Measurements from ENCODE around the gene SDK2.

SDK2 gene

GRCh38 chr17:73634629-73635028 lies 9.6 kb downstream of the SDK2 start:
- no peak for FAIRE-seq
- DNase-seq (ENCODE audit: insufficient read length, low spot score) = no peak

GRCh38 chr17:73633736-73634135 lies 10.5 kb downstream of the SDK2 start:
- no peak for FAIRE-seq
- DNase-seq (ENCODE audit: insufficient read length, low spot score) = no peak
- TF ChIP-seq, protein P1, sequence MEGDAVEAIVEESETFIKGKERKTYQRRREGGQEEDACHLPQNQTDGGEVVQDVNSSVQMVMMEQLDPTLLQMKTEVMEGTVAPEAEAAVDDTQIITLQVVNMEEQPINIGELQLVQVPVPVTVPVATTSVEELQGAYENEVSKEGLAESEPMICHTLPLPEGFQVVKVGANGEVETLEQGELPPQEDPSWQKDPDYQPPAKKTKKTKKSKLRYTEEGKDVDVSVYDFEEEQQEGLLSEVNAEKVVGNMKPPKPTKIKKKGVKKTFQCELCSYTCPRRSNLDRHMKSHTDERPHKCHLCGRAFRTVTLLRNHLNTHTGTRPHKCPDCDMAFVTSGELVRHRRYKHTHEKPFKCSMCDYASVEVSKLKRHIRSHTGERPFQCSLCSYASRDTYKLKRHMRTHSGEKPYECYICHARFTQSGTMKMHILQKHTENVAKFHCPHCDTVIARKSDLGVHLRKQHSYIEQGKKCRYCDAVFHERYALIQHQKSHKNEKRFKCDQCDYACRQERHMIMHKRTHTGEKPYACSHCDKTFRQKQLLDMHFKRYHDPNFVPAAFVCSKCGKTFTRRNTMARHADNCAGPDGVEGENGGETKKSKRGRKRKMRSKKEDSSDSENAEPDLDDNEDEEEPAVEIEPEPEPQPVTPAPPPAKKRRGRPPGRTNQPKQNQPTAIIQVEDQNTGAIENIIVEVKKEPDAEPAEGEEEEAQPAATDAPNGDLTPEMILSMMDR (IDR thresholded peaks at IDR 0.05; ENCODE audit: insufficient read depth, missing control alignments) = no peak

More at GRCh38 chr17:73634629-73635028, 9.6 kb downstream of the SDK2 start:
- TF ChIP-seq, protein P1 (IDR thresholded peaks at IDR 0.05; ENCODE audit: insufficient read depth, missing control alignments) = no peak

GRCh38 chr17:73632513-73632912 lies 11.7 kb downstream of the SDK2 start:
- TF ChIP-seq, protein P1 (IDR thresholded peaks at IDR 0.05; ENCODE audit: insufficient read depth, missing control alignments) = no peak
- DNase-seq (ENCODE audit: insufficient read length, low spot score) (no peak), FAIRE-seq (no peak)

GRCh38 chr17:73630965-73631595 lies 13.2 kb downstream of the SDK2 start:
- TF ChIP-seq, protein P1 (IDR thresholded peaks at IDR 0.05; ENCODE audit: insufficient read depth, missing control alignments) = no peak
- FAIRE-seq = no peak
- DNase-seq (ENCODE audit: insufficient read length, low spot score) = no peak

- DNase-seq (ENCODE audit: insufficient read length, low spot score) (no peak), FAIRE-seq (no peak)
- TF ChIP-seq, protein P1 (IDR thresholded peaks at IDR 0.05; ENCODE audit: insufficient read depth, missing control alignments) = no peak
Observed at GRCh38 chr17:73630531-73630930, 13.7 kb downstream of the SDK2 start.

GRCh38 chr17:73628642-73629552 lies 15.3 kb downstream of the SDK2 start:
- FAIRE-seq (no peak), DNase-seq (ENCODE audit: insufficient read length, low spot score) (no peak)
- TF ChIP-seq, protein P1 (IDR thresholded peaks at IDR 0.05; ENCODE audit: insufficient read depth, missing control alignments) = no peak
